Right lobe of liver (tissue), 4 donors: Measurements from ENCODE around the gene CHMP1A.

ENCODE experiments used
- CTCF ChIP-seq, 4 donors: fragments of 200-600 bp in 3 of 4; fragments of 450-650 bp in 1 of 4; IDR thresholded peaks; one replicate each; pipeline versions ENCODE4 v1.5.1 to v1.8.0; 2016 to 2022; ENCODE audit warnings: antibody characterized with exemption in 4 of 4, mild to moderate bottlenecking in 2 of 4
- POLR2A ChIP-seq: fragments of 450-650 bp; IDR thresholded peaks from one replicate; pipeline ENCODE4 v1.6.1; 2017; ENCODE audit warnings: antibody characterized with exemption, mild to moderate bottlenecking
- donor health status: DM: no; HTN: no; CAD: no.
- donor health status: DM: no; HTN: no; CAD: no.
- donor health status: DM: no; HTN: yes; CAD: no.

- TF ChIP-seq POLR2A (no peak), CTCF (IDR thresholded peaks at IDR 0.05) (no peak)
These were observed 36.6 kb upstream of the CHMP1A start for GRCh38 chr16:89693931-89694783.
